Immature natural killer cell (primary cell): ENCODE results near the gene EMID1. TPM values are rescaled to one million over a fixed set of nuclear protein-coding genes. Genes with fewer than 3 reads are reported as not detected.
A peak's percentile ranks its signal among the peaks of the same experiment; 100 is the strongest.

ENCODE experiments used
- DNase-seq, 3 donors: peaks; one replicate each; pipeline ENCODE4 v3.0.0; 2022; ENCODE audit warnings: mixed read lengths in 1 of 3
- H3K27ac Mint-ChIP-seq, 6 donors: one replicate each; pipeline ENCODE4 v1.8.0; 2020; ENCODE audit warnings: mixed read lengths in 6 of 6, mild to moderate bottlenecking in 5 of 6, inconsistent platforms in 4 of 6, moderate library complexity in 3 of 6
- H3K27me3 Mint-ChIP-seq, 3 donors: one replicate each; pipeline ENCODE4 v1.8.0; 2020 to 2021; ENCODE audit warnings: low read depth in 3 of 3, mild to moderate bottlenecking in 3 of 3, mixed read lengths in 3 of 3, moderate library complexity in 3 of 3, inconsistent platforms in 1 of 3
- H3K36me3 Mint-ChIP-seq, 3 donors: one replicate each; pipeline ENCODE4 v1.8.0; 2020; ENCODE audit warnings: mixed read lengths in 3 of 3, inconsistent platforms in 2 of 3, mild to moderate bottlenecking in 2 of 3
- H3K4me1 Mint-ChIP-seq, 2 donors: one replicate each; pipeline ENCODE4 v1.8.0; 2020; ENCODE audit warnings: inconsistent platforms in 2 of 2, mild to moderate bottlenecking in 2 of 2, mixed read lengths in 2 of 2, moderate library complexity in 1 of 2
- H3K4me3 Mint-ChIP-seq, 5 donors: one replicate each; pipeline ENCODE4 v1.8.0; 2020; ENCODE audit warnings: mild to moderate bottlenecking in 5 of 5, mixed read lengths in 5 of 5, inconsistent platforms in 3 of 5, moderate library complexity in 3 of 5
- H3K9me3 Mint-ChIP-seq, 6 donors: one replicate each; pipeline ENCODE4 v1.8.0; 2020; ENCODE audit warnings: mild to moderate bottlenecking in 6 of 6, mixed read lengths in 6 of 6, inconsistent platforms in 4 of 6, moderate library complexity in 3 of 6
- polyA plus RNA-seq, 3 donors: library from polyadenylated mRNA; unstranded; fragments of 300-500 nt; fragmentation: Illumina TruSeq; gene quantifications; one replicate each; pipeline ENCODE4 v1.2.3, GENCODE V29; 2021

EMID1 gene
- polyA plus RNA-seq, 3 donors from 2014 or later: 0.29 to 0.91 TPM; not detected in 1

- H3K4me1 Mint-ChIP-seq: peaks cover 78 to 81% of the 10 kb centered on the region in 2 donors
- peak overlapping the region; percentile 94 to 99 (median 94) for H3K4me3 Mint-ChIP-seq
- H3K36me3 Mint-ChIP-seq: peaks cover 4 to 34% (median 19%) of the 10 kb centered on the region in 3 donors
- H3K27ac Mint-ChIP-seq: peak overlapping the region; percentile 92 to 99 (median 95)
- peak in 1 of 3 donors; percentile 13 for DNase-seq
- H3K9me3 Mint-ChIP-seq: no peaks in the 10 kb centered on the region
- peaks cover 9% of the 10 kb centered on the region in 3 donors for H3K27me3 Mint-ChIP-seq
These were observed 64.2 kb downstream of the EMID1 start for GRCh38 chr22:29269731-29270474.

- Mint-ChIP-seq H3K36me3 (peaks cover 4 to 40% (median 20%) of the 10 kb centered on the region in 3 donors), H3K4me3 (peak overlapping the region; percentile 94 to 99 (median 94)), H3K27me3 (peaks cover 9% of the 10 kb centered on the region in 3 donors), H3K27ac (peak overlapping the region; percentile 86 to 99 (median 95)), H3K9me3 (no peaks in the 10 kb centered on the region), H3K4me1 (peaks cover 85 to 88% of the 10 kb centered on the region in 2 donors)
- no peak for DNase-seq
These were observed 65.0 kb downstream of the EMID1 start for GRCh38 chr22:29270475-29271271.

- Mint-ChIP-seq H3K27me3 (peaks cover 7 to 11% (median 9%) of the 10 kb centered on the region in 3 donors), H3K36me3 (peaks cover 10 to 51% (median 27%) of the 10 kb centered on the region in 3 donors), H3K9me3 (no peaks in the 10 kb centered on the region), H3K27ac (peak overlapping the region in 1 of 6 donors; percentile 4), H3K4me3 (peak overlapping the region in 2 of 5 donors; percentile 30 to 58), H3K4me1 (peaks cover 88 to 95% of the 10 kb centered on the region in 2 donors)
- DNase-seq: no peak
These were observed 66.9 kb downstream of the EMID1 start for GRCh38 chr22:29272624-29273023.

GRCh38 chr22:29275167-29275566, 69.5 kb downstream of the EMID1 start:
- peak overlapping the region in 1 of 5 donors; percentile 11 for H3K4me3 Mint-ChIP-seq
- H3K27me3 Mint-ChIP-seq: peaks cover 0 to 6% (median 0%) of the 10 kb centered on the region in 3 donors
- DNase-seq: no peak
- H3K36me3 Mint-ChIP-seq: peaks cover 16 to 66% (median 32%) of the 10 kb centered on the region in 3 donors
- peak overlapping the region in 1 of 6 donors; percentile 30 for H3K27ac Mint-ChIP-seq
- H3K4me1 Mint-ChIP-seq: peaks cover 76 to 92% of the 10 kb centered on the region in 2 donors
- H3K9me3 Mint-ChIP-seq: no peaks in the 10 kb centered on the region

GRCh38 chr22:29275819-29276565, 70.3 kb downstream of the EMID1 start:
- Mint-ChIP-seq H3K4me1 (peaks cover 71 to 87% of the 10 kb centered on the region in 2 donors), H3K27ac (peak overlapping the region in 2 of 6 donors; percentile 5 to 22), H3K36me3 (peaks cover 16 to 65% (median 32%) of the 10 kb centered on the region in 3 donors), H3K27me3 (peaks cover 0 to 11% (median 0%) of the 10 kb centered on the region in 3 donors), H3K9me3 (no peaks in the 10 kb centered on the region), H3K4me3 (peak overlapping the region in 2 of 5 donors; percentile 2 to 5)
- DNase-seq: no peak

- H3K4me3 Mint-ChIP-seq: no peak overlapping the region
- no peaks in the 10 kb centered on the region for H3K9me3 Mint-ChIP-seq
- H3K4me1 Mint-ChIP-seq: peaks cover 59 to 78% of the 10 kb centered on the region in 2 donors
- peak overlapping the region in 3 of 6 donors; percentile 12 to 43 (median 17) for H3K27ac Mint-ChIP-seq
- no peak for DNase-seq
- peaks cover 16 to 72% (median 40%) of the 10 kb centered on the region in 3 donors for H3K36me3 Mint-ChIP-seq
- H3K27me3 Mint-ChIP-seq: peaks cover 0 to 11% (median 2%) of the 10 kb centered on the region in 3 donors
These were observed 72.2 kb downstream of the EMID1 start for GRCh38 chr22:29277927-29278326.

- Mint-ChIP-seq H3K9me3 (no peaks in the 10 kb centered on the region), H3K4me1 (peaks cover 20 to 54% of the 10 kb centered on the region in 2 donors), H3K36me3 (peaks cover 16 to 69% (median 42%) of the 10 kb centered on the region in 3 donors), H3K27ac (peak overlapping the region in 1 of 6 donors; percentile 12), H3K4me3 (no peak overlapping the region), H3K27me3 (peaks cover 0 to 16% (median 4%) of the 10 kb centered on the region in 3 donors)
- DNase-seq: no peak
These were observed 78.5 kb downstream of the EMID1 start for GRCh38 chr22:29284196-29284595.

- Mint-ChIP-seq H3K4me1 (peaks cover 12 to 57% of the 10 kb centered on the region in 2 donors), H3K36me3 (peaks cover 16 to 68% (median 46%) of the 10 kb centered on the region in 3 donors), H3K4me3 (no peak overlapping the region), H3K27ac (peak overlapping the region in 1 of 6 donors; percentile 65), H3K27me3 (peaks cover 0 to 11% (median 4%) of the 10 kb centered on the region in 3 donors), H3K9me3 (no peaks in the 10 kb centered on the region)
- DNase-seq: no peak
These were observed 83.1 kb downstream of the EMID1 start for GRCh38 chr22:29288837-29289236.

- DNase-seq: no peak
- Mint-ChIP-seq H3K36me3 (peaks cover 13 to 61% (median 42%) of the 10 kb centered on the region in 3 donors), H3K4me3 (no peak overlapping the region)
These were observed 84.4 kb downstream of the EMID1 start for GRCh38 chr22:29290061-29290460.

GRCh38 chr22:29291215-29291614, 85.5 kb downstream of the EMID1 start:
- Mint-ChIP-seq H3K4me1 (peaks cover 11 to 57% of the 10 kb centered on the region in 2 donors), H3K36me3 (peaks cover 13 to 64% (median 37%) of the 10 kb centered on the region in 3 donors)
- DNase-seq: no peak

More at GRCh38 chr22:29290061-29290460, 84.4 kb downstream of the EMID1 start:
- Mint-ChIP-seq H3K9me3 (no peaks in the 10 kb centered on the region), H3K4me1 (peaks cover 11 to 57% of the 10 kb centered on the region in 2 donors), H3K27ac (no peak overlapping the region), H3K27me3 (peaks cover 0 to 9% (median 5%) of the 10 kb centered on the region in 3 donors)

GRCh38 chr22:29292379-29292778, 86.7 kb downstream of the EMID1 start:
- Mint-ChIP-seq H3K9me3 (no peaks in the 10 kb centered on the region), H3K27me3 (peaks cover 0 to 7% (median 6%) of the 10 kb centered on the region in 3 donors), H3K36me3 (peaks cover 6 to 61% (median 30%) of the 10 kb centered on the region in 3 donors), H3K27ac (no peak overlapping the region), H3K4me1 (peaks cover 6 to 46% of the 10 kb centered on the region in 2 donors), H3K4me3 (no peak overlapping the region)
- DNase-seq: no peak

More at GRCh38 chr22:29291215-29291614, 85.5 kb downstream of the EMID1 start:
- Mint-ChIP-seq H3K27ac (no peak overlapping the region), H3K27me3 (peaks cover 0 to 9% (median 4%) of the 10 kb centered on the region in 3 donors), H3K9me3 (no peaks in the 10 kb centered on the region), H3K4me3 (no peak overlapping the region)

GRCh38 chr22:29298641-29299040, 92.9 kb downstream of the EMID1 start:
- Mint-ChIP-seq H3K4me1 (peaks cover 0 to 5% of the 10 kb centered on the region in 2 donors), H3K27me3 (peaks cover 0 to 19% (median 19%) of the 10 kb centered on the region in 3 donors), H3K9me3 (no peaks in the 10 kb centered on the region), H3K27ac (no peak overlapping the region), H3K4me3 (no peak overlapping the region), H3K36me3 (peaks cover 13 to 50% (median 21%) of the 10 kb centered on the region in 3 donors)
- DNase-seq: no peak
